BE2C (cell line): Measurements from ENCODE around the gene CCKAR.
A peak's percentile ranks its signal among the peaks of the same experiment; 100 is the strongest.

Experiments
- DNase-seq: peaks from one replicate; pipeline ENCODE4 v3.0.0-alpha.2; 2020
- H3K27me3 ChIP-seq: fragments of 250-450 bp; sonication (Bioruptor Pico); 2 replicates; pipeline ENCODE4 v1.5.1; 2020; ENCODE audit warnings: mild to moderate bottlenecking
- H3K36me3 ChIP-seq: fragments of 250-450 bp; sonication (Bioruptor Pico); 2 replicates; pipeline ENCODE4 v1.5.1; 2020; ENCODE audit warnings: mild to moderate bottlenecking
- H3K4me1 ChIP-seq: fragments of 250-450 bp; sonication (Bioruptor Pico); 2 replicates; pipeline ENCODE4 v1.5.1; 2020
- H3K4me3 ChIP-seq: 2 replicates; pipeline ENCODE4 v1.5.1; 2011; ENCODE audit warnings: low read depth, low read length
- H3K9me3 ChIP-seq: fragments of 250-450 bp; sonication (Bioruptor Pico); 2 replicates; pipeline ENCODE4 v1.5.1; 2020
- CTCF ChIP-seq: IDR thresholded peaks from 2 replicates; pipeline ENCODE4 v1.5.1; 2012; ENCODE audit warnings: mild to moderate bottlenecking, low read depth, low read length

CCKAR gene

GRCh38 chr4:26459054-26459755, 31.1 kb downstream of the CCKAR start:
- Histone ChIP-seq H3K36me3 (no peaks in the 10 kb centered on the region), H3K27me3 (no peaks in the 10 kb centered on the region), H3K9me3 (no peaks in the 10 kb centered on the region), H3K4me3 (no peak overlapping the region), H3K4me1 (no peaks in the 10 kb centered on the region)
- DNase-seq, result no peak
- peak; percentile 63 for TF ChIP-seq CTCF

- no peak for TF ChIP-seq CTCF
Measured at GRCh38 chr4:26458157-26458561, 32.1 kb downstream of the CCKAR start.

GRCh38 chr4:26457412-26457811, 32.9 kb downstream of the CCKAR start:
- no peaks in the 10 kb centered on the region for H3K9me3 ChIP-seq
- TF ChIP-seq CTCF, result no peak
- H3K4me1 ChIP-seq, result no peaks in the 10 kb centered on the region
- no peaks in the 10 kb centered on the region for H3K36me3 ChIP-seq
- no peak for DNase-seq
- no peaks in the 10 kb centered on the region for H3K27me3 ChIP-seq
- no peak overlapping the region for H3K4me3 ChIP-seq

More at GRCh38 chr4:26458157-26458561, 32.1 kb downstream of the CCKAR start:
- Histone ChIP-seq H3K9me3 (no peaks in the 10 kb centered on the region), H3K4me3 (no peak overlapping the region), H3K4me1 (no peaks in the 10 kb centered on the region), H3K36me3 (no peaks in the 10 kb centered on the region), H3K27me3 (no peaks in the 10 kb centered on the region)
- DNase-seq, result no peak

GRCh38 chr4:26455571-26455970, 34.7 kb downstream of the CCKAR start:
- no peak for TF ChIP-seq CTCF
- H3K36me3 ChIP-seq, result no peaks in the 10 kb centered on the region

GRCh38 chr4:26454961-26455360, 35.3 kb downstream of the CCKAR start:
- H3K36me3 ChIP-seq, result no peaks in the 10 kb centered on the region
- no peaks in the 10 kb centered on the region for H3K27me3 ChIP-seq
- H3K4me1 ChIP-seq, result no peaks in the 10 kb centered on the region
- TF ChIP-seq CTCF, result no peak
- no peak for DNase-seq
- no peak overlapping the region for H3K4me3 ChIP-seq
- no peaks in the 10 kb centered on the region for H3K9me3 ChIP-seq

More at GRCh38 chr4:26455571-26455970, 34.7 kb downstream of the CCKAR start:
- H3K4me1 ChIP-seq, result no peaks in the 10 kb centered on the region
- no peaks in the 10 kb centered on the region for H3K27me3 ChIP-seq
- no peak overlapping the region for H3K4me3 ChIP-seq
- DNase-seq, result no peak
- no peaks in the 10 kb centered on the region for H3K9me3 ChIP-seq

- Histone ChIP-seq H3K4me1 (no peaks in the 10 kb centered on the region), H3K36me3 (no peaks in the 10 kb centered on the region), H3K9me3 (no peaks in the 10 kb centered on the region), H3K4me3 (no peak overlapping the region), H3K27me3 (no peaks in the 10 kb centered on the region)
- no peak for DNase-seq
- TF ChIP-seq CTCF, result no peak
Measured at GRCh38 chr4:26452565-26453531, 37.4 kb downstream of the CCKAR start.
